ENCODE results near the gene PAPPA2. TPM values are rescaled to one million over a fixed set of nuclear protein-coding genes. Genes with fewer than 3 reads are reported as not detected.

The PAPPA2 gene
- total and polyA plus RNA-seq, 9 of the 15 experiments (the other 6 are each of a cell fraction or from before 2014, with no cell fraction given): 0.01 to 0.15 (median 0.05) TPM; not detected in 2

GRCh38 chr1:176559474-176559873 is 96.5 kb downstream of the PAPPA2 start (continued):
- TF ChIP-seq THAP12 (CRISPR knock-in tag; IDR thresholded peaks at IDR 0.05): no peak
- TF ChIP-seq EP300 (IDR thresholded peaks at IDR 0.05; ENCODE audit: low read length): no peak
- TF ChIP-seq KAT7 (CRISPR knock-in tag; IDR thresholded peaks at IDR 0.05; ENCODE audit: borderline replicate concordance): no peak
- TF ChIP-seq, protein P1, sequence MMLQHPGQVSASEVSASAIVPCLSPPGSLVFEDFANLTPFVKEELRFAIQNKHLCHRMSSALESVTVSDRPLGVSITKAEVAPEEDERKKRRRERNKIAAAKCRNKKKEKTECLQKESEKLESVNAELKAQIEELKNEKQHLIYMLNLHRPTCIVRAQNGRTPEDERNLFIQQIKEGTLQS (IDR thresholded peaks at IDR 0.05): no peak
- TF ChIP-seq, protein P1 (CRISPR knock-in tag; conservative IDR thresholded peaks at IDR 0.05): no peak
- TF ChIP-seq TGIF2 (CRISPR knock-in tag; IDR thresholded peaks at IDR 0.05): no peak
- no peak for TF ChIP-seq ASH1L (IDR thresholded peaks at IDR 0.05; ENCODE audit: borderline replicate concordance, low read depth, partially characterized antibody)
- no peak for TF ChIP-seq SNRNP70 (optimal IDR thresholded peaks at IDR 0.05; ENCODE audit: low read depth, low read length)
- TF ChIP-seq ZNF165 (CRISPR knock-in tag; IDR thresholded peaks at IDR 0.05; ENCODE audit: borderline replicate concordance): no peak
- TF ChIP-seq HDAC2 (IDR thresholded peaks at IDR 0.05): no peak
